Stimulated activated CD4-positive, alpha-beta T cell treated with anti-CD3 and anti-CD28 coated beads, Interleukin-1b, Interleukin-23, amount 100 ng/mL, for 24 hours (primary cell): ENCODE data around the gene AR.

Experiments
- DNase-seq, 4 experiments: peaks; one replicate each; pipeline ENCODE4 v3.0.0-alpha.2; 2020; ENCODE audit warnings: low read depth in 4 of 4, low spot score in 1 of 4

Gene AR

DNA sequence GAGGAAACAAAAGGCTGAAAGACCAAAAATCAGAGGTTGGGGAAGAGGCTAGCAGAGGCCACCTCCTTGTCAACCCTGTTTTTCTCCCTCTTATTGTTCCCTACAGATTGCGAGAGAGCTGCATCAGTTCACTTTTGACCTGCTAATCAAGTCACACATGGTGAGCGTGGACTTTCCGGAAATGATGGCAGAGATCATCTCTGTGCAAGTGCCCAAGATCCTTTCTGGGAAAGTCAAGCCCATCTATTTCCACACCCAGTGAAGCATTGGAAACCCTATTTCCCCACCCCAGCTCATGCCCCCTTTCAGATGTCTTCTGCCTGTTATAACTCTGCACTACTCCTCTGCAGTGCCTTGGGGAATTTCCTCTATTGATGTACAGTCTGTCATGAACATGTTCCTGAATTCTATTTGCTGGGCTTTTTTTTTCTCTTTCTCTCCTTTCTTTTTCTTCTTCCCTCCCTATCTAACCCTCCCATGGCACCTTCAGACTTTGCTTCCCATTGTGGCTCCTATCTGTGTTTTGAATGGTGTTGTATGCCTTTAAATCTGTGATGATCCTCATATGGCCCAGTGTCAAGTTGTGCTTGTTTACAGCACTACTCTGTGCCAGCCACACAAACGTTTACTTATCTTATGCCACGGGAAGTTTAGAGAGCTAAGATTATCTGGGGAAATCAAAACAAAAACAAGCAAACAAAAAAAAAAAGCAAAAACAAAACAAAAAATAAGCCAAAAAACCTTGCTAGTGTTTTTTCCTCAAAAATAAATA is 179.9 kb downstream of the AR start:
- DNase-seq: no peak

DNA sequence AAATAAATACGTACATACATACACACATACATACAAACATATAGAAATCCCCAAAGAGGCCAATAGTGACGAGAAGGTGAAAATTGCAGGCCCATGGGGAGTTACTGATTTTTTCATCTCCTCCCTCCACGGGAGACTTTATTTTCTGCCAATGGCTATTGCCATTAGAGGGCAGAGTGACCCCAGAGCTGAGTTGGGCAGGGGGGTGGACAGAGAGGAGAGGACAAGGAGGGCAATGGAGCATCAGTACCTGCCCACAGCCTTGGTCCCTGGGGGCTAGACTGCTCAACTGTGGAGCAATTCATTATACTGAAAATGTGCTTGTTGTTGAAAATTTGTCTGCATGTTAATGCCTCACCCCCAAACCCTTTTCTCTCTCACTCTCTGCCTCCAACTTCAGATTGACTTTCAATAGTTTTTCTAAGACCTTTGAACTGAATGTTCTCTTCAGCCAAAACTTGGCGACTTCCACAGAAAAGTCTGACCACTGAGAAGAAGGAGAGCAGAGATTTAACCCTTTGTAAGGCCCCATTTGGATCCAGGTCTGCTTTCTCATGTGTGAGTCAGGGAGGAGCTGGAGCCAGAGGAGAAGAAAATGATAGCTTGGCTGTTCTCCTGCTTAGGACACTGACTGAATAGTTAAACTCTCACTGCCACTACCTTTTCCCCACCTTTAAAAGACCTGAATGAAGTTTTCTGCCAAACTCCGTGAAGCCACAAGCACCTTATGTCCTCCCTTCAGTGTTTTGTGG is 180.7 kb downstream of the AR start:
- DNase-seq: no peak

DNA sequence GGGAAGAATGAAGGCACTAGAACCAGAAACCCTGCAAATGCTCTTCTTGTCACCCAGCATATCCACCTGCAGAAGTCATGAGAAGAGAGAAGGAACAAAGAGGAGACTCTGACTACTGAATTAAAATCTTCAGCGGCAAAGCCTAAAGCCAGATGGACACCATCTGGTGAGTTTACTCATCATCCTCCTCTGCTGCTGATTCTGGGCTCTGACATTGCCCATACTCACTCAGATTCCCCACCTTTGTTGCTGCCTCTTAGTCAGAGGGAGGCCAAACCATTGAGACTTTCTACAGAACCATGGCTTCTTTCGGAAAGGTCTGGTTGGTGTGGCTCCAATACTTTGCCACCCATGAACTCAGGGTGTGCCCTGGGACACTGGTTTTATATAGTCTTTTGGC is 181.7 kb downstream of the AR start:
- DNase-seq: no peak

DNA sequence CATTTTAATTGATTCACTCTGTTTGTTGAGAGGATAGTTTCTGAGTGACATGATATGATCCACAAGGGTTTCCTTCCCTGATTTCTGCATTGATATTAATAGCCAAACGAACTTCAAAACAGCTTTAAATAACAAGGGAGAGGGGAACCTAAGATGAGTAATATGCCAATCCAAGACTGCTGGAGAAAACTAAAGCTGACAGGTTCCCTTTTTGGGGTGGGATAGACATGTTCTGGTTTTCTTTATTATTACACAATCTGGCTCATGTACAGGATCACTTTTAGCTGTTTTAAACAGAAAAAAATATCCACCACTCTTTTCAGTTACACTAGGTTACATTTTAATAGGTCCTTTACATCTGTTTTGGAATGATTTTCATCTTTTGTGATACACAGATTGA is 182.2 kb downstream of the AR start:
- DNase-seq: no peak

DNA sequence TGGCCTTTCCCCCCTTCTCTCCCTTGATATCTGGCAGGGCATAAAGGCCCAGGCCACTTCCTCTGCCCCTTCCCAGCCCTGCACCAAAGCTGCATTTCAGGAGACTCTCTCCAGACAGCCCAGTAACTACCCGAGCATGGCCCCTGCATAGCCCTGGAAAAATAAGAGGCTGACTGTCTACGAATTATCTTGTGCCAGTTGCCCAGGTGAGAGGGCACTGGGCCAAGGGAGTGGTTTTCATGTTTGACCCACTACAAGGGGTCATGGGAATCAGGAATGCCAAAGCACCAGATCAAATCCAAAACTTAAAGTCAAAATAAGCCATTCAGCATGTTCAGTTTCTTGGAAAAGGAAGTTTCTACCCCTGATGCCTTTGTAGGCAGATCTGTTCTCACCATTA is 183.8 kb downstream of the AR start:
- DNase-seq: no peak

DNA sequence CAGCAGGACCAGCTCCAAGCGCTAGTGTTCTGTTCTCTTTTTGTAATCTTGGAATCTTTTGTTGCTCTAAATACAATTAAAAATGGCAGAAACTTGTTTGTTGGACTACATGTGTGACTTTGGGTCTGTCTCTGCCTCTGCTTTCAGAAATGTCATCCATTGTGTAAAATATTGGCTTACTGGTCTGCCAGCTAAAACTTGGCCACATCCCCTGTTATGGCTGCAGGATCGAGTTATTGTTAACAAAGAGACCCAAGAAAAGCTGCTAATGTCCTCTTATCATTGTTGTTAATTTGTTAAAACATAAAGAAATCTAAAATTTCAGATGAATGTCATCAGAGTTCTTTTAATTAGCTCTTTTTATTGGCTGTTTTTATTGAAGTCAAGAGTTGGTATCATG is 186.5 kb downstream of the AR start:
- no peak for DNase-seq

DNA sequence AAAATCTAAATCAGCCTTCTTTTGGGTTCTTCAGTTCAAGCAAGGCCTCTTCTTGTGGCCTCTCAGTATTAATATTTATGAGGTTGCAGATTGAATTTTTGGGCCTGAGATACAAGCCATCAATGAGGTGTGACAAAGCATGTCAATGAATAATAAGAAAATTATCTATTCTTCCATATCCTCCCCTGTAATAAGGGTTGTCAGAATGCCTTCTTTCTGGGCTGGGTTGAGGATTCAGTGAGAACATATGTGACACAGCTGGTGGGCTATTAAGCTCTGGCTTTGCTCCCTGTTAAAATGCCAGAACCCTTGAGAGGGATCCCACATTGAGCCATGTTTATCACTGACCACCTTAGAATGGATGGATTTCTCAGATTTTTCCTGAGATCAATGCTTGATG is 187.2 kb downstream of the AR start:
- DNase-seq: no peak

DNA sequence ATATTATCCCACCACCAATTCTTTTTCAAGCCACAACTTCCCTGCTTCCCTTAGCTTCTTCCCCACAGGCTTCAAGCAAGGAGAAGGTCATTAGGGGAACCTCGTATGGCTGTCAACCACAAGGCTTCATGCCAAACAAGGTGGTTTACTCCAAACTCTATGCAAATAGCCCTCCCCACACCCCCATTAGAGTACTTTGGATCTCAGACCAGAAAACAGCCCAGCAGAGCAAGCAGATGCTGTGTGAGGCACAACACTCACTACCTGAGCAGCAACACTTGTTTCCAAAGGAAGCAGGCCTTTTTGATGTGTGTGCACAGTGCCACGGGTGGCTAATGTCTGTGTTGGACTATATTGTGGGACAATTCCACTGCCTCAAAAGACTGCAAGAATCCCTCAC is 189.0 kb downstream of the AR start:
- no peak for DNase-seq

DNA sequence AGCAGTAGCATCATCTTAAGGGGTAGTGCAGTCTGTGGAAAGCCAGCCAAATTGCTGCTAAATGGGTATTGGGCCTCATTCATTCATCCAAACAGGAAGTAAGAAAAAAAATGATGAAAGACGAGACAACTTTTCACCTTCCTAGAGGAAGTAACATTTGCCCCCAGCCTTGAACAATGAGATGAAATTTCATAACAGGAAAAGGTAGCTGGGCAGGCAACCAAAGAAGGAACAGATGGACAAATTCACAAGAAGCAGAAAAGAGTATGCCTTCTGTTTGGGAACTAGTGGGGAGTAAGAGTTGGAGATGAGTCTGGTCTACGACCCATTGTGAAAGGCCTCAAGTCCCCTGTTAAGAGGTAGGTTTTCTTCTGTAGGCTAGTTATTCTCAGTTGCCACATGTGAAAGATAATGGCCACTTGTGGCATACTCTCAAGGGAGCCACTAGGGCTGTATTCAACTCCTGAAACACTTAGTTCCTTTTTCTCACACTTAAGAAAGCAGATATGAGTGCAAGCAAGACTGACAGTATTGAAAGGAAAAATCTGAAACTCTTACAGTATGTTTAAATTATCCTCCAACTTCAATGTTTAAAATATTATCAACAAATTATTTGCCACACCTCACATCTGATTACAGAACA is 190.4 kb downstream of the AR start:
- DNase-seq: no peak

DNA sequence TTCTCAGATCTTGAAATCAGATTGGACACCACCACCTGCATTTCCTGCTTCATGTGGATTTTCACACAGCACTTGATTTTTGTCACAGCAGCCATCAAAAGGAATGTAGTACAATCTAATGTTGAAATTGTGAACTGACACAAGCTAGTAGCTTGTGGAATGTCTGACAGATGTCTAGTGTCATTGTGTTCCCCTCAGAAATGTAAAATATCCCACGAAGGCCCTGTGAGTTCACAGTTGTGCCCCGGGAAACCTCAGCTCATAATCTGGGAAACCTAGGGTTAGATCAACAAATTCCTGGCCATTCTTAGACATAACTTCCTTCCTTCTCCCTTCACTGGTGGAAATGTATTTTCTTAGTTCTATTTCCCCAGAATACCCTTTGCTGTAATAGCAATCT is 205.7 kb downstream of the AR start:
- no peak for DNase-seq

DNA sequence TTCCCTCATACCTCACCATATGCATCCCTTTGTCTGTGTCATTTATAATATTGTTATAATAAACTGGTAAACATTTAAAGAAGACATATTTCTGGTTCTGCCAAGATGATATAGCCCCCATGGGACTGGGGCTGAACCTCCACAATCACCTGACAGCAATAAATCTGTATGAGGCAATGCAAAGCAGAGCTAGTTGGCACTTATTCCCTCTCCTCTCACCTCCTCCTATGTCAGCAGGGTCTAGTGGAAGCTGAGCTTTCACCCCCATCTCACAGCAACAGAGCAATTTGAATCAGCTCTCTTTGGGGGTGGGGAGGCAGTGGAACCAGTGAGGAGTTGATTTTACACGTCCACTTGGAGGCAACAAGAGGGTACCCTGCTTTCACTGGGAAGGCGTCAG is 206.9 kb downstream of the AR start:
- no peak for DNase-seq

DNA sequence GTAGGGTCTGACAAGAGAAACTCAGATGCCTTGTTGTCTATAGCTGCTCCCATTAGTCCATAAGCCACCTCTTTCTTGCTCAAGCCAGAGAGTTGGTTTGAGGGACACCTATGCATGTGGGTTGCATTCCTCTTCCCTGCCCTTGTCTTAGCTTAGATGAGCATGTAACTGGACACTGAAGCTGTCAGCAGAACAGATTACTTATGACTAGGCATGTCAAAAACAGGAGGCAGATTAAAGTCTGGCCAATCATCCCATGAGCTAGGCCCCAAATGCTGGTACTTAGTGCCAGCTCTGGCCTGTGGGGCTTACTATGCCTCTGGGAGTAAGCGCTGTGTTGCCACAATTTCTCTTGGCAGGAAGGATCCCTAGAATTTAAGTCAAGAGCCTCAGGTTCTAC is 215.2 kb downstream of the AR start:
- no peak for DNase-seq

DNA sequence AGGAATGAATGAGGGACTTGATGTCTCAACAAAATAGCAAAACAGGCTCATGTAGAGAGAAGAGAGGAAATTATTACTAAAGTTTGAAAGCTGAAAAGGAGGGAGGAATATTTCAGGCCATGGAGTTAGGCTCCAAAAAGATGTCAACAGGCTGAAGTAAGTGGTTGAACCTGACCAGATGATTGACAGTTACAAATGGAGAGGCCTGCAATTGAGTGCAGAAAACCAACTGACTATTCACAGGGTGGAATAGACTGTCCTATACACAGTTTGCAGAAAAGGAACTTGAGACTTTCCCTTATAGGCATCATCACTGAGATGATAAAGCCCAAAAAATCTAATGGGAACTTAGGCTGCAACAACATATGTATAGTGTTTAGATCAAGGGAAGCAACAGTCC is 233.3 kb downstream of the AR start:
- no peak for DNase-seq

DNA sequence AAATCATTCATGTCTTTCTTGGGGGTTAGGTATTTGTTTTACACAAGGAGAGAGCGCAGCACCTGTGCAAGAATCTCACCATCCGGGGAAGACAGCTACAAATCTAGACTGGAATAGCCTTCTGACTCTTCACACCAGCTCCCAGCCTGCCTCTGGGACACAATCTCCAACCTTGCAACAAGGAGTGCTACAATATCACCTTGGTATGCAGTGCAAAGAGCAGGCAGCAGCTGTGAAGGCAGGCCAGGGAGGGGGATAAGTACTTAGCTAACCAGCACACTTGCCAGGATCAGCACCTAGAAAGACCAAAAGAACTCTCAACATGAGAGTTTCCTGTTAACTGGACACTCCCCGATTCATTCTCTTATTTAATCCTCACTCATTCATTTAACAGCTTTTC is 235.3 kb downstream of the AR start:
- no peak for DNase-seq
